ENCODE results near the gene UBAP2L. TPM values are rescaled to one million over a fixed set of nuclear protein-coding genes. Genes with fewer than 3 reads are reported as not detected.

UBAP2L gene
- total and polyA plus RNA-seq, 2 experiments from 2014 or later = 98.5 to 157 TPM

DNA sequence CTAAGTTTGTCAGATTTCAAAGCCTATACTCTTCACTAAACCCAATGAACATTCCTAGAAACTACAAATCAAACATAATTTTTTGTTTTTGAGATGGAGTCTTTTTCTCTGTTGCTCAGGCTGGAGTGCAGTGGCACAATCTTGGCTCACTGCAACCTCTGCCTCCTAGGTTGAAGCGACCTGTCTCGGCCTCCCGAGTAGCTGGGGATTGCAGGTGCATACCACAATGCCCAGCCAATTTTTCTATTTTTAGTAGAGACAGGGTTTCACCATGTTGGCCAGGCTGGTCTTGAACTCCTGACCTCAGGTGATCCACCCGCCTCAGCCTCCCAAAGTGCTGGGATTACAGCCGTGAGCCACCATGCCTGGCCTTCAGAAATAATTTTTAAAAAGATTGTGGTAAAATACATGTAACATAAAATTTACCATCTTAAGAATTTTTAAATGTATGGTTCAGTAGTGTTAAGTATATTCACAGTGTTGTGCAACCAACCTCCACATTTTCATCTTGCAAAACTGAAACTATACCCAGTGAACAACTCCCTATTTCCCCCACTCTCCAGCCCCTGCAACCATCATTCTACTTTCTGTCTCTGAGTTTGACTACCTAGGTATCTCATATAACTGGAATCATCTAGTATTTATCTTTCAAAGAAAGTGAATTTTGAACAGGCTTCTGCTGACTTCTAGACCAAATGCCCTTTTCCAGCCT lies 11.9 kb upstream of the UBAP2L start (continued):
- TF ChIP-seq, protein P1, sequence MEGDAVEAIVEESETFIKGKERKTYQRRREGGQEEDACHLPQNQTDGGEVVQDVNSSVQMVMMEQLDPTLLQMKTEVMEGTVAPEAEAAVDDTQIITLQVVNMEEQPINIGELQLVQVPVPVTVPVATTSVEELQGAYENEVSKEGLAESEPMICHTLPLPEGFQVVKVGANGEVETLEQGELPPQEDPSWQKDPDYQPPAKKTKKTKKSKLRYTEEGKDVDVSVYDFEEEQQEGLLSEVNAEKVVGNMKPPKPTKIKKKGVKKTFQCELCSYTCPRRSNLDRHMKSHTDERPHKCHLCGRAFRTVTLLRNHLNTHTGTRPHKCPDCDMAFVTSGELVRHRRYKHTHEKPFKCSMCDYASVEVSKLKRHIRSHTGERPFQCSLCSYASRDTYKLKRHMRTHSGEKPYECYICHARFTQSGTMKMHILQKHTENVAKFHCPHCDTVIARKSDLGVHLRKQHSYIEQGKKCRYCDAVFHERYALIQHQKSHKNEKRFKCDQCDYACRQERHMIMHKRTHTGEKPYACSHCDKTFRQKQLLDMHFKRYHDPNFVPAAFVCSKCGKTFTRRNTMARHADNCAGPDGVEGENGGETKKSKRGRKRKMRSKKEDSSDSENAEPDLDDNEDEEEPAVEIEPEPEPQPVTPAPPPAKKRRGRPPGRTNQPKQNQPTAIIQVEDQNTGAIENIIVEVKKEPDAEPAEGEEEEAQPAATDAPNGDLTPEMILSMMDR (conservative IDR thresholded peaks at IDR 0.05; ENCODE audit: low read depth in 2 of 2) = no peak
- TF ChIP-seq CREB1 (CRISPR knock-in tag; IDR thresholded peaks at IDR 0.05; ENCODE audit: low read depth) = no peak
- TF ChIP-seq JUNB (IDR thresholded peaks at IDR 0.05; ENCODE audit: unreplicated experiment) = no peak

GRCh38 chr1:154212083-154212482 lies 8.7 kb upstream of the UBAP2L start:
- ATAC-seq (no peak), DNase-seq (ENCODE audit: low spot score) (no peak)
- peaks cover 3% of the 10 kb centered on the region for H3K27me3 Mint-ChIP-seq (ENCODE audit: insufficient read depth, low read depth, poor library complexity)
- Histone ChIP-seq H3K4me1 (ENCODE audit: insufficient read depth) (no peaks in the 10 kb centered on the region), H3K27ac (ENCODE audit: low read depth) (no peak overlapping the region), H4K20me1 (replicated peaks; ENCODE audit: insufficient read depth) (peaks cover 19% of the 10 kb centered on the region), H3K27me3 (ENCODE audit: insufficient read depth) (no peaks in the 10 kb centered on the region), H3K36me3 (ENCODE audit: insufficient read depth) (peaks cover 43% of the 10 kb centered on the region), H3K9me2 (ENCODE audit: insufficient read depth) (no peaks in the 10 kb centered on the region), H3K79me2 (replicated peaks; ENCODE audit: insufficient read depth) (peaks cover 27% of the 10 kb centered on the region), H3K4me2 (no peak overlapping the region), H3K4me3 (no peak overlapping the region), H2AFZ (no peak overlapping the region), H3F3A (replicated peaks; ENCODE audit: low read depth) (peaks cover 24% of the 10 kb centered on the region; the same call in 1 of the 2 replicates)
- H3K27ac Mint-ChIP-seq = no peak overlapping the region
- H3K4me1 Mint-ChIP-seq = no peaks in the 10 kb centered on the region
- no peak overlapping the region for H3K4me3 Mint-ChIP-seq
- H3K36me3 Mint-ChIP-seq (ENCODE audit: low read depth) = peaks cover 80% of the 10 kb centered on the region
- no peaks in the 10 kb centered on the region for H3K9me3 Mint-ChIP-seq
- TF ChIP-seq, protein P2, sequence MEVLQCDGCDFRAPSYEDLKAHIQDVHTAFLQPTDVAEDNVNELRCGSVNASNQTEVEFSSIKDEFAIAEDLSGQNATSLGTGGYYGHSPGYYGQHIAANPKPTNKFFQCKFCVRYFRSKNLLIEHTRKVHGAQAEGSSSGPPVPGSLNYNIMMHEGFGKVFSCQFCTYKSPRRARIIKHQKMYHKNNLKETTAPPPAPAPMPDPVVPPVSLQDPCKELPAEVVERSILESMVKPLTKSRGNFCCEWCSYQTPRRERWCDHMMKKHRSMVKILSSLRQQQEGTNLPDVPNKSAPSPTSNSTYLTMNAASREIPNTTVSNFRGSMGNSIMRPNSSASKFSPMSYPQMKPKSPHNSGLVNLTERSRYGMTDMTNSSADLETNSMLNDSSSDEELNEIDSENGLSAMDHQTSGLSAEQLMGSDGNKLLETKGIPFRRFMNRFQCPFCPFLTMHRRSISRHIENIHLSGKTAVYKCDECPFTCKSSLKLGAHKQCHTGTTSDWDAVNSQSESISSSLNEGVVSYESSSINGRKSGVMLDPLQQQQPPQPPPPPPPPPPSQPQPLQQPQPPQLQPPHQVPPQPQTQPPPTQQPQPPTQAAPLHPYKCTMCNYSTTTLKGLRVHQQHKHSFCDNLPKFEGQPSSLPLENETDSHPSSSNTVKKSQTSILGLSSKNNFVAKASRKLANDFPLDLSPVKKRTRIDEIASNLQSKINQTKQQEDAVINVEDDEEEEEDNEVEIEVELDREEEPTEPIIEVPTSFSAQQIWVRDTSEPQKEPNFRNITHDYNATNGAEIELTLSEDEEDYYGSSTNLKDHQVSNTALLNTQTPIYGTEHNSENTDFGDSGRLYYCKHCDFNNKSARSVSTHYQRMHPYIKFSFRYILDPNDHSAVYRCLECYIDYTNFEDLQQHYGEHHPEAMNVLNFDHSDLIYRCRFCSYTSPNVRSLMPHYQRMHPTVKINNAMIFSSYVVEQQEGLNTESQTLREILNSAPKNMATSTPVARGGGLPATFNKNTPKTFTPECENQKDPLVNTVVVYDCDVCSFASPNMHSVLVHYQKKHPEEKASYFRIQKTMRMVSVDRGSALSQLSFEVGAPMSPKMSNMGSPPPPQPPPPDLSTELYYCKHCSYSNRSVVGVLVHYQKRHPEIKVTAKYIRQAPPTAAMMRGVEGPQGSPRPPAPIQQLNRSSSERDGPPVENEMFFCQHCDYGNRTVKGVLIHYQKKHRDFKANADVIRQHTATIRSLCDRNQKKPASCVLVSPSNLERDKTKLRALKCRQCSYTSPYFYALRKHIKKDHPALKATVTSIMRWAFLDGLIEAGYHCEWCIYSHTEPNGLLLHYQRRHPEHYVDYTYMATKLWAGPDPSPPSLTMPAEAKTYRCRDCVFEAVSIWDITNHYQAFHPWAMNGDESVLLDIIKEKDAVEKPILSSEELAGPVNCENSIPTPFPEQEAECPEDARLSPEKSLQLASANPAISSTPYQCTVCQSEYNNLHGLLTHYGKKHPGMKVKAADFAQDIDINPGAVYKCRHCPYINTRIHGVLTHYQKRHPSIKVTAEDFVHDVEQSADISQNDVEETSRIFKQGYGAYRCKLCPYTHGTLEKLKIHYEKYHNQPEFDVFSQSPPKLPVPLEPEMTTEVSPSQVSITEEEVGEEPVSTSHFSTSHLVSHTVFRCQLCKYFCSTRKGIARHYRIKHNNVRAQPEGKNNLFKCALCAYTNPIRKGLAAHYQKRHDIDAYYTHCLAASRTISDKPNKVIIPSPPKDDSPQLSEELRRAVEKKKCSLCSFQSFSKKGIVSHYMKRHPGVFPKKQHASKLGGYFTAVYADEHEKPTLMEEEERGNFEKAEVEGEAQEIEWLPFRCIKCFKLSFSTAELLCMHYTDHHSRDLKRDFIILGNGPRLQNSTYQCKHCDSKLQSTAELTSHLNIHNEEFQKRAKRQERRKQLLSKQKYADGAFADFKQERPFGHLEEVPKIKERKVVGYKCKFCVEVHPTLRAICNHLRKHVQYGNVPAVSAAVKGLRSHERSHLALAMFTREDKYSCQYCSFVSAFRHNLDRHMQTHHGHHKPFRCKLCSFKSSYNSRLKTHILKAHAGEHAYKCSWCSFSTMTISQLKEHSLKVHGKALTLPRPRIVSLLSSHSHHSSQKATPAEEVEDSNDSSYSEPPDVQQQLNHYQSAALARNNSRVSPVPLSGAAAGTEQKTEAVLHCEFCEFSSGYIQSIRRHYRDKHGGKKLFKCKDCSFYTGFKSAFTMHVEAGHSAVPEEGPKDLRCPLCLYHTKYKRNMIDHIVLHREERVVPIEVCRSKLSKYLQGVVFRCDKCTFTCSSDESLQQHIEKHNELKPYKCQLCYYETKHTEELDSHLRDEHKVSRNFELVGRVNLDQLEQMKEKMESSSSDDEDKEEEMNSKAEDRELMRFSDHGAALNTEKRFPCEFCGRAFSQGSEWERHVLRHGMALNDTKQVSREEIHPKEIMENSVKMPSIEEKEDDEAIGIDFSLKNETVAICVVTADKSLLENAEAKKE (CRISPR knock-in tag; IDR thresholded peaks at IDR 0.05) = no peak
- TF ChIP-seq EZH2 (IDR thresholded peaks at IDR 0.05; ENCODE audit: low read depth, unreplicated experiment) (no peak), REST (IDR thresholded peaks at IDR 0.05; ENCODE audit: unreplicated experiment) (no peak), POLR2AphosphoS5 (IDR thresholded peaks at IDR 0.05; ENCODE audit: low read depth) (no peak), ETS1 (IDR thresholded peaks at IDR 0.05) (no peak), JUNB (IDR thresholded peaks at IDR 0.05; ENCODE audit: unreplicated experiment) (no peak), ZNF114 (CRISPR knock-in tag; IDR thresholded peaks at IDR 0.05) (no peak), CREB1 (CRISPR knock-in tag; IDR thresholded peaks at IDR 0.05; ENCODE audit: low read depth) (no peak), ZNF331 (CRISPR knock-in tag; IDR thresholded peaks at IDR 0.05; ENCODE audit: low read depth) (no peak)

All from GM23338 (cell line).